Measurements from ENCODE around the gene B3GNT7.

DNA sequence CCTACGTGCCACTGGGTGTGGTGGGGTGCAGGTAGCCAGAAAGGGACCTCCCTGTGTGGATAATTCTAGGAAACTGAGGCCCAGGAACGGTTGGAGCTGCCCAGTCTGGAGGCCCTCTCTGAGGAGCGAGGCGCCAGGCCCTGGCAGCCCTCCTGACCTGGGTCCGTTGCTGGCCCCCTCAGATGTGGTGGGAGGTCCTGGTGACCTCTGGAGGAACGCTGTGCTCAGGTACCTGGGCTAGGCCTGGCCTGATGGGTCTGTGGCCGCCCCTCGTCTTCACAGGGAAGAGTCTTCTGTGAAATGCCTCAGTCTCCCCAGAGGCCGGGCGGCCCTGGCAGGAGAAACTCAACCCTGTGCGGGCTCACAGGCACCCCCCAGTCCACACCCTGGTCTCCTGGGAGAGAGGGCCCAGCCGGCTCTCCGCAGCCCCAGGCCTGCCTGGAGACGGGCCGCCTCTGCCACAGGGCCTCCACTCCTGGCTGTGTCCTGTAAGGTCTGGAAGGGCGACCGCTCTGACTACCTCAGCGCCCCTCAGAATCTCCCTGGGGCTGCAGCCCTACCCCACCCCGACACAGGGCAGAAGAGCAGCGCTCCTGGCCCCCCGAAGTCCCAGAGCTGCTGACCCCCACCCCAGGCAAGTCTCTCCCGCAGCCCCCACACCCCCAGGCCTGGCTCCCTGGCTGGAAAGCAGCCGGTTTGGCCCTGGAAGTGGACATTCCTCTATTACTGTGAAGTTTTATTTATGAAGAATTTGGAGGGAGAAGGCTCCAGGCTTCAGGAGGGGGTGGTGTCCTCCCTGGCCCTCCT lies 3.7 kb downstream of the B3GNT7 start:
- TF ChIP-seq, protein P1, sequence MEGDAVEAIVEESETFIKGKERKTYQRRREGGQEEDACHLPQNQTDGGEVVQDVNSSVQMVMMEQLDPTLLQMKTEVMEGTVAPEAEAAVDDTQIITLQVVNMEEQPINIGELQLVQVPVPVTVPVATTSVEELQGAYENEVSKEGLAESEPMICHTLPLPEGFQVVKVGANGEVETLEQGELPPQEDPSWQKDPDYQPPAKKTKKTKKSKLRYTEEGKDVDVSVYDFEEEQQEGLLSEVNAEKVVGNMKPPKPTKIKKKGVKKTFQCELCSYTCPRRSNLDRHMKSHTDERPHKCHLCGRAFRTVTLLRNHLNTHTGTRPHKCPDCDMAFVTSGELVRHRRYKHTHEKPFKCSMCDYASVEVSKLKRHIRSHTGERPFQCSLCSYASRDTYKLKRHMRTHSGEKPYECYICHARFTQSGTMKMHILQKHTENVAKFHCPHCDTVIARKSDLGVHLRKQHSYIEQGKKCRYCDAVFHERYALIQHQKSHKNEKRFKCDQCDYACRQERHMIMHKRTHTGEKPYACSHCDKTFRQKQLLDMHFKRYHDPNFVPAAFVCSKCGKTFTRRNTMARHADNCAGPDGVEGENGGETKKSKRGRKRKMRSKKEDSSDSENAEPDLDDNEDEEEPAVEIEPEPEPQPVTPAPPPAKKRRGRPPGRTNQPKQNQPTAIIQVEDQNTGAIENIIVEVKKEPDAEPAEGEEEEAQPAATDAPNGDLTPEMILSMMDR (IDR thresholded peaks at IDR 0.05): no peak
- TF ChIP-seq ZFX (IDR thresholded peaks at IDR 0.05; ENCODE audit: borderline replicate concordance): no peak

Measured in 22Rv1 (cell line).